ENCODE data around the gene PTPN20.

Gene PTPN20

GRCh38 chr10:47029181-47030009 lies 118.2 kb downstream of the PTPN20 start:
- TF ChIP-seq, protein P1, sequence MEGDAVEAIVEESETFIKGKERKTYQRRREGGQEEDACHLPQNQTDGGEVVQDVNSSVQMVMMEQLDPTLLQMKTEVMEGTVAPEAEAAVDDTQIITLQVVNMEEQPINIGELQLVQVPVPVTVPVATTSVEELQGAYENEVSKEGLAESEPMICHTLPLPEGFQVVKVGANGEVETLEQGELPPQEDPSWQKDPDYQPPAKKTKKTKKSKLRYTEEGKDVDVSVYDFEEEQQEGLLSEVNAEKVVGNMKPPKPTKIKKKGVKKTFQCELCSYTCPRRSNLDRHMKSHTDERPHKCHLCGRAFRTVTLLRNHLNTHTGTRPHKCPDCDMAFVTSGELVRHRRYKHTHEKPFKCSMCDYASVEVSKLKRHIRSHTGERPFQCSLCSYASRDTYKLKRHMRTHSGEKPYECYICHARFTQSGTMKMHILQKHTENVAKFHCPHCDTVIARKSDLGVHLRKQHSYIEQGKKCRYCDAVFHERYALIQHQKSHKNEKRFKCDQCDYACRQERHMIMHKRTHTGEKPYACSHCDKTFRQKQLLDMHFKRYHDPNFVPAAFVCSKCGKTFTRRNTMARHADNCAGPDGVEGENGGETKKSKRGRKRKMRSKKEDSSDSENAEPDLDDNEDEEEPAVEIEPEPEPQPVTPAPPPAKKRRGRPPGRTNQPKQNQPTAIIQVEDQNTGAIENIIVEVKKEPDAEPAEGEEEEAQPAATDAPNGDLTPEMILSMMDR (conservative IDR thresholded peaks at IDR 0.05; ENCODE audit: low read length) = no peak
- no peak for DNase-seq (ENCODE audit: low read depth)
- no peak overlapping the region for H3K4me3 ChIP-seq (ENCODE audit: low read length)

DNA sequence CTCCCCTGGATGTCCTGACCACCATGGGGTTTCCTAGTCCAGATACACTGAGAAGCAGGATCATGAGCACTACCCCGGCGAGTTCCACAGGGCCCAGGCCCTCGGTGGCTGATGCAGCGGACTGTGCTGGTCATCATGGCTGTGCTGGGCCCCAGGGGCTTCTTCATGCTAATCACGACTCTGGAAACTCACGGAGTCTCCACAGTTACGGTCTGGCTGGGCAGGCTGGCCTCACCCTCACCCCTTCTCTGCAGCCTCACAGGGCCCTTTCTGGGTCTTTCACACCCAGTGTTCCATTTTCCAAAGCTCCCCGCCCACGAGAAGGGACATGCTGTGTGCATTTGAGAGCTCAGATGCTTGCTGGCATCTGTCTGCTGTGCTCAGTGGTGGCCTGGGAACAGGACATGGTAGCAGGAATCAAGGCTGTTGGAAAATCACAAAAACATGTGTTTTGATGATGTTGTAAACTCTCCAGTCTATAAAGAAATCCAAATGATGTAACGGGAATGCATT lies 119.0 kb downstream of the PTPN20 start:
- H3K4me3 ChIP-seq (ENCODE audit: low read length) = no peak overlapping the region
- TF ChIP-seq, protein P1 (conservative IDR thresholded peaks at IDR 0.05; ENCODE audit: low read length) = no peak
- DNase-seq (ENCODE audit: low read depth) = peak; percentile 57

DNA sequence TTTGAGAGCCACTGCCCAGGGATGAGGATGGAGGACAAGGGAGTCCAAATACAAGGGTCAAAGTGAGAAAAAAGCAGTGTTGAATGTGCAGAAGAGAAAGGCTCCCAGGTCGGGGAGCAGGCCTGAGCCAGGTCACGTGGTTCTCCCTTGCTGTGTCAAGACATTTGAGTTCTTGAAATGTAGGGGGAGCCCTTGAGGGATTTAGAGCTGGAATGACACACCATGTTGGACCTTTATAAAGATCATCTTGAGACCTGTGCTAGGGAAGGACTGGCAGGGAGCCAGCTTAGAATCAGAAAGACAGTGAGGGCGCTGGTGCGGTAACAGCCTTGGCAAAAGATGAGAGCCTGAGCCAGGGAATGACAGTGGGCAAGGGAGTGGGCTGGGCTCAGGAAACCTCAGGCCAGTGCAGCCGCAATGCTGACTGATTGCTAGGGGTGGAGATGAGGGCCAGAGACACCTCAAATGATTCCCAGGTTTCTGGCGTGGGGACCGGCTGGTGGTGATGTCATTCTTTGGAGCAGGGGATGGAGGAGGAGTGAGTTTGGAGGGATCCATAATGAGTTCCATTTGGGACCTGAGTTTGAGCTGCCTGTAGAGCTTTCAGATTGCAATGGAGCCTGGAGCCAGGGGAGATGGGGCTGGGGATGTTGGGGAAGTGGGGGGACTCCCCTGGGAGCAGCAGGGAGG lies 120.1 kb downstream of the PTPN20 start:
- TF ChIP-seq, protein P1 (conservative IDR thresholded peaks at IDR 0.05; ENCODE audit: low read length) = no peak; the same call in 1 of the 2 replicates
- peak; percentile 69 for DNase-seq (ENCODE audit: low read depth)
- no peak overlapping the region for H3K4me3 ChIP-seq (ENCODE audit: low read length)

DNA sequence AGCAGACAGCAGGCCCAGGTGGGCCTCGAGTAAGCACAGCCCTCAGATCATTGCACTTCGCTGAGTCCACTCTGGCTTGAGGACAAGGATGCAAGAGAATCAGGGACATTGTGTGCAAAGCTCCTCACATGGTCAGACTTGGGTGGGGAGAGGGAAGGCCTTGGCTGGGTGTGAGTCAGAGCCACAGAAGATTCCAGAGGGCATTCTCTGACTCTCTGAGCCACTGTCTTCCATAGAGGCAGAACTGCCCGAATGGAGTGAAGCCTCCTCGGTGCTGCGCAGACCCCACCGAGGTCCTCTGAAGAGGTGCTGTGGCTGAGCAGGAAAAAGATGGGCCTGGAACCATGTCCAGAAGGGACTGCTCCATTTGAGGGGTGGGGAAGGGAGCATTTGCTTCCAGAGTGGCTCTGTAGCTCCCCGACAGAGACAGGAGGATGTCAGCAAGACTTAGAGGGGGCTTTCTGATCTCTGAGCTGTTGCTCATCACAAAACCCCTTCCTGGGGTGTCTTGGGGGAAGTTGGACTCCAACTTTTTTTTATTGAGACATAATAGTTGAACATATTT lies 120.8 kb downstream of the PTPN20 start:
- TF ChIP-seq, protein P1 (conservative IDR thresholded peaks at IDR 0.05; ENCODE audit: low read length) = no peak
- DNase-seq (ENCODE audit: low read depth) = peak; percentile 76

DNA sequence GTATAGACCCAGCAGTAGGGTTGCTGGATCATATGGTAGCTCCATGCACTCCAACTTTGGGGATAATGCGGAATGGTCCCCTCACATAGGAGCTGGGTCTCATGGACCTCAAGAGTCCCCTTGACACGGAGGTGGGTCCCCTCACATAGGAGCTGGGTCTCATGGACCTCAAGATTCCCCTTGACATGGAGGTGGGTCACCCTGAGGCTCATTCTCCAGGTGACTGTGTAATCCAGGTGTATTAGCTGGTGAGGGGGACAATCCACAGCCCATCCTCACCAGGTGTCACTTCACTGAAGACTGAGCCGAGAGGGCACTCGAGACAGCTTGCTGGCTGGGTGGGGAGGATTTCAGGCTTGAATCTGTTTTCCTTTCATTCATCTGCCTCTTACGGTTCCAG lies 121.9 kb downstream of the PTPN20 start:
- TF ChIP-seq, protein P1 (conservative IDR thresholded peaks at IDR 0.05; ENCODE audit: low read length) = no peak
- no peak overlapping the region for H3K4me3 ChIP-seq (ENCODE audit: low read length)
- DNase-seq (ENCODE audit: low read depth) = no peak

More for the DNA sequence above, 120.8 kb downstream of the PTPN20 start:
- H3K4me3 ChIP-seq (ENCODE audit: low read length) = no peak overlapping the region

DNA sequence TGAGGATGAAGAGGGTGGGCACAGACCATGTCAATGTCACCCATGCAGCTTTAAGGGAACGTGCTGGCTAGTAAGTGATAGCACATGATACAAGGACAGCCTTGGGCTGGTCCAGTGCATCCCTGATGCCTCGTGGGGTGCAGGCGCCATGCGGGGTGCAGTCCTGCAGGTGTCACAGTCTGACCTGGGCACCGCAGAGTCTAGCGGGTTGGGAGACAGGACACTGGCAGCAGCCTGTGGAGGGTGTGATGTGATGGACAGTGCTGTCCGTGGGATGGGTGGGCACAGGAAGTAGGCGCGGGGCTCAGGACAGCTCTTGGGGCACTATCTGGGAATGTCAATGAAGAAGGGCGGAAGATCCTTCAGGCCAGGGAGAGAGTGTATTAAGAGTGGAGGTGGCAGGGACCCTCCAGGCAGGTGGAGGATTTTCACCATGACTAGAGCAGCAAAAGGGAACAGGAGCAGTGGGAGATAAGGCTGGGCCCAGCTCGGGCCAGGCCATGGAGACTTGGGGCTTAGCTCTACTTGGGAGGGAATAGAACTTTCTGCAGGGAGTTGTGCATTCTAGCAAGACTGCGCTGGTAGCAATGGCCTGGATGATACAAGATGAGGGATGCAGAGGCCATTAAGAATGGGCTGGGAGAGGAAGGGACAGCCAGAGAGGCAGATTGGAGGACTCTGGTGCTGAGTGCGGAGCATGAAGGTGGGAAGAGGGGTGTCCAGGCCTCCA lies 122.5 kb downstream of the PTPN20 start:
- H3K4me3 ChIP-seq (ENCODE audit: low read length) = no peak overlapping the region
- TF ChIP-seq, protein P1 (conservative IDR thresholded peaks at IDR 0.05; ENCODE audit: low read length) = no peak
- no peak for DNase-seq (ENCODE audit: low read depth)
